ENCODE results near the gene LMX1B.

DNA sequence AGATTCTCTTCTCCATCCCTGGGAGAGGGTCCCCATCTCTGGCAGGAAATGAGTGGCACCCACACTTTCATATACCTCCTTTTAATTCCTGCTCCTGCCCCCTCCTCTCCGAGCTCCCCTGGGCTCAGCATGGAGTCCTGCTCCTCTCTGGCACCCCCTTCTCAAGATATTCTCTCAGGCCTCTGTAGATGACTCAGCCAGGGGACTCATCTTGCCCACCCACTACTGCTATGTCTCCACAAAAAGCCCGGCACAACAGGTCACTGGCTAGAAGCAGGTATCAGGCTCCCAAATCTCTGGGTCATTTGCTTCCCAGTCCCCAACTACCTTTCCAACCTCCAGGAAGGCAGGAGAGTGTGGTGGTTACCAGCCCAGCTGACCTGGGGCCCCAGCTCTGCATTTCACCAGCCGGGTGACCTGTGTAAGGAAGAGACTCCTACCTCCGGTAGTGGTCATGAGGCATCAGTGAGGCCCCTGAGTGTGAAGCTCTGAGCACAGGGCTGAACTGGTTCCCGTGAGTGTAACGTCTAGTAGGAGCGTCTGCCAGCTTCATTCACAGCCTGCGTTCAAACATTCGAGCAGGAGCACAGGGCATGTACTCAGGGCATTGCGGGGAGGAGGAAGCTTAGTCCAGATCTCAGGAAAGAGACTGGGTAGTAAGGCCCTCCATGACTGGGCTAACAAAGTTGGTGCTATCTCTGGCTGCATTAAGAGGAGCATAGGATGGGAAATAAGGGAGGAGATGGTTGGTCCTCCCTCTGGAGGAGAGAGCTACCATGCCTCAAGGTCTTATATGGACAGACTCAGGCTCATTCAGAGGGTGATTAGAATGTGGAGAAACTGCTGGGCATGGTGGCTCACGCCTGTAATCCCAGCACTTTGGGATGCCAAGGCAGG, 63.7 kb downstream of the LMX1B start:
- TF ChIP-seq POLR2A (IDR thresholded peaks at IDR 0.05; ENCODE audit: low read depth, low read length) (no peak), POLR2AphosphoS5 (IDR thresholded peaks at IDR 0.05; ENCODE audit: low read depth, low read length) (no peak), TAF1 (IDR thresholded peaks at IDR 0.05; ENCODE audit: low read depth, low read length) (no peak), SPI1 (IDR thresholded peaks at IDR 0.05; ENCODE audit: low read depth, low read length) (no peak), PAX5 (IDR thresholded peaks at IDR 0.05; ENCODE audit: insufficient read depth, low read length, severe bottlenecking) (no peak)

Measured in GM12891 (cell line).